Naive thymus-derived CD4-positive, alpha-beta T cell (primary cell): Measurements from ENCODE around the gene GPR3. TPM values are rescaled to one million over a fixed set of nuclear protein-coding genes. Genes with fewer than 3 reads are reported as not detected.

Experiments
- ATAC-seq: fragments of 150-1000 bp; cut with Tn5 transposase; 2 replicates; pipeline ENCODE4 v1.10.0; 2021; ENCODE audit warnings: mild to moderate bottlenecking, moderate library complexity
- CTCF ChIA-PET: fragments of 350-600 bp; sonication (Branson Sonifier 250); formaldehyde crosslinking; loops from one replicate; lab custom pipeline; 2021; ENCODE audit warnings: antibody characterized with exemption; lab: Charles Lee
- POLR2A ChIA-PET: fragments of 350-600 bp; sonication (Branson Sonifier 250); formaldehyde crosslinking; loops from one replicate; lab custom pipeline; 2021; ENCODE audit warnings: antibody characterized with exemption, inconsistent platforms; lab: Charles Lee
- DNase-seq, 9 donors: peaks; one replicate each; pipeline versions ENCODE4 v3.0.0 to v3.0.0-alpha.2; 2020 to 2022; ENCODE audit warnings: mixed read lengths in 1 of 9
- H3K27ac ChIP-seq: one replicate; pipeline ENCODE4 v1.7.0; 2013; ENCODE audit warnings: mild to moderate bottlenecking, low read depth, low read length, moderate library complexity
- H3K27me3 ChIP-seq, 2 donors: one replicate each; pipeline ENCODE4 v1.7.0; 2013; ENCODE audit warnings: low read length in 2 of 2, mild to moderate bottlenecking in 2 of 2, moderate library complexity in 2 of 2; ENCODE audit not compliant: control insufficient read depth in 2 of 2, insufficient read depth in 2 of 2
- H3K36me3 ChIP-seq, 3 experiments: 1 replicate in 2 of 3; 2 replicates in 1 of 3; pipeline ENCODE4 v1.7.0; 2013; ENCODE audit warnings: low read length in 3 of 3, mild to moderate bottlenecking in 3 of 3, moderate library complexity in 1 of 3; ENCODE audit not compliant: insufficient read depth in 3 of 3, control insufficient read depth in 2 of 3
- H3K4me1 ChIP-seq, 2 donors: one replicate each; pipeline ENCODE4 v1.7.0; 2013; ENCODE audit warnings: low read length in 2 of 2, mild to moderate bottlenecking in 2 of 2, moderate library complexity in 1 of 2; ENCODE audit not compliant: control insufficient read depth in 2 of 2, insufficient read depth in 2 of 2
- H3K4me3 ChIP-seq: 2 replicates; pipeline ENCODE4 v1.7.0; 2013; ENCODE audit warnings: mild to moderate bottlenecking, low read length
- H3K9me3 ChIP-seq, 3 experiments: 1 replicate in 2 of 3; 2 replicates in 1 of 3; pipeline ENCODE4 v1.7.0; 2013; ENCODE audit warnings: low read length in 3 of 3; ENCODE audit not compliant: control insufficient read depth in 2 of 3
- H3K27ac Mint-ChIP-seq, 9 donors: one replicate each; pipeline ENCODE4 v1.8.0; 2020 to 2022; ENCODE audit warnings: mixed read lengths in 9 of 9, mild to moderate bottlenecking in 8 of 9, moderate library complexity in 5 of 9, inconsistent platforms in 2 of 9
- H3K27me3 Mint-ChIP-seq, 5 donors: one replicate each; pipeline ENCODE4 v1.8.0; 2021 to 2022; ENCODE audit warnings: mixed read lengths in 5 of 5, mild to moderate bottlenecking in 1 of 5
- H3K36me3 Mint-ChIP-seq, 5 donors: one replicate each; pipeline ENCODE4 v1.8.0; 2020 to 2022; ENCODE audit warnings: mixed read lengths in 5 of 5, mild to moderate bottlenecking in 3 of 5, inconsistent platforms in 1 of 5
- H3K4me1 Mint-ChIP-seq, 7 donors: one replicate each; pipeline ENCODE4 v1.8.0; 2020 to 2022; ENCODE audit warnings: mixed read lengths in 7 of 7, mild to moderate bottlenecking in 3 of 7, inconsistent platforms in 1 of 7
- H3K4me3 Mint-ChIP-seq, 10 donors: one replicate each; pipeline ENCODE4 v1.8.0; 2020 to 2022; ENCODE audit warnings: mild to moderate bottlenecking in 10 of 10, mixed read lengths in 10 of 10, moderate library complexity in 6 of 10, inconsistent platforms in 2 of 10
- H3K9me3 Mint-ChIP-seq, 11 donors: one replicate each; pipeline ENCODE4 v1.8.0; 2020 to 2022; ENCODE audit warnings: mixed read lengths in 11 of 11, mild to moderate bottlenecking in 4 of 11, inconsistent platforms in 1 of 11, moderate library complexity in 1 of 11
- intact Hi-C, 2 donors: fragments of 100-400 bp; cut with micrococcal nuclease; formaldehyde crosslinking; loops; one replicate each; pipeline ENCODE4 v1.15.1; 2023
- polyA plus RNA-seq, 2 donors: library from polyadenylated mRNA; unstranded; fragments of 300-500 nt; fragmentation: Illumina TruSeq; gene quantifications; one replicate each; pipeline ENCODE4 v1.2.3, GENCODE V29; 2021
- total RNA-seq, 6 experiments: library from RNA in 5 of 6; stranded (reverse) in 5 of 6; gene quantifications; 1 replicate in 5 of 6; 2 replicates in 1 of 6; pipeline ENCODE4 v1.2.3 and lab custom pipeline; 2021 to 2026

Gene GPR3
- total and polyA plus RNA-seq, 7 experiments from 2014 or later = 0.09 to 0.93 (median 0.24) TPM; not detected in 2

GRCh38 chr1:27346991-27347624, 45.3 kb upstream of the GPR3 start:
- intact Hi-C loops = no loop called here
- POLR2A ChIA-PET = interaction anchor here (0.7 to 7.2 kb wide), 3 partner anchors 8 to 19 kb away, joined by 3 to 111 read pairs (median 3); no protein-coding TSS in a partner anchor
- Mint-ChIP-seq H3K4me1 (peaks cover 5 to 43% (median 40%) of the 10 kb centered on the region in 7 donors), H3K27ac (peak overlapping the region in 4 of 9 donors; percentile 28 to 70 (median 64)), H3K9me3 (no peaks in the 10 kb centered on the region), H3K27me3 (no peaks in the 10 kb centered on the region), H3K4me3 (peak overlapping the region in 2 of 10 donors; percentile 19 to 37), H3K36me3 (peaks cover 4 to 29% (median 9%) of the 10 kb centered on the region in 5 donors)
- Histone ChIP-seq H3K9me3 (no peaks in the 10 kb centered on the region), H3K36me3 (peaks cover 0 to 52% (median 8%) of the 10 kb centered on the region in 3 experiments), H3K4me3 (no peak overlapping the region), H3K4me1 (peaks cover 0 to 18% of the 10 kb centered on the region in 2 donors), H3K27ac (peak overlapping the region; percentile 22), H3K27me3 (no peaks in the 10 kb centered on the region)
- ATAC-seq = no peak
- CTCF ChIA-PET = interaction anchor here (1.2 to 3.3 kb wide), 2 partner anchors 9 to 14 kb away, joined by 4 to 21 read pairs; no protein-coding TSS in a partner anchor
- DNase-seq = no peak

- peak overlapping the region; percentile 50 for H3K4me3 ChIP-seq
- peak overlapping the region; percentile 19 to 74 (median 62) for H3K4me3 Mint-ChIP-seq
- ATAC-seq (peak; percentile 88), DNase-seq (peak in 3 of 9 donors; percentile 26 to 38 (median 36))
- ChIA-PET POLR2A (interaction anchor here (0.7 to 1.3 kb wide), 3 partner anchors 11 to 26 kb away, joined by 3 to 5 read pairs (median 3); no protein-coding TSS in a partner anchor), CTCF (interaction anchor here (1.6 to 1.7 kb wide), 2 partner anchors 8 to 17 kb away, joined by 7 to 8 read pairs; no protein-coding TSS in a partner anchor)
- no peaks in the 10 kb centered on the region for H3K27me3 ChIP-seq
- H3K4me1 Mint-ChIP-seq = peaks cover 5 to 32% (median 29%) of the 10 kb centered on the region in 7 donors
- peaks cover 4 to 18% (median 6%) of the 10 kb centered on the region in 5 donors for H3K36me3 Mint-ChIP-seq
- H3K36me3 ChIP-seq = peaks cover 0 to 52% (median 8%) of the 10 kb centered on the region in 3 experiments
- peak overlapping the region; percentile 70 for H3K27ac ChIP-seq
- peaks cover 0 to 14% of the 10 kb centered on the region in 2 donors for H3K4me1 ChIP-seq
- intact Hi-C loops = loop anchor here in 1 of 2 donors (1.0 kb wide), 1 partner anchor 8 kb away; no protein-coding TSS in a partner anchor
- H3K9me3 ChIP-seq = no peaks in the 10 kb centered on the region
- H3K27me3 Mint-ChIP-seq = no peaks in the 10 kb centered on the region
- no peaks in the 10 kb centered on the region for H3K9me3 Mint-ChIP-seq
- peak overlapping the region in 4 of 9 donors; percentile 42 to 62 (median 52) for H3K27ac Mint-ChIP-seq
These were observed 43.3 kb upstream of the GPR3 start for GRCh38 chr1:27348861-27349783.

GRCh38 chr1:27349784-27350662, 42.4 kb upstream of the GPR3 start:
- Mint-ChIP-seq H3K9me3 (no peaks in the 10 kb centered on the region), H3K27me3 (no peaks in the 10 kb centered on the region), H3K4me1 (peaks cover 5 to 28% (median 23%) of the 10 kb centered on the region in 7 donors), H3K4me3 (peak overlapping the region in 1 of 10 donors; percentile 69), H3K36me3 (peaks cover 4 to 14% (median 6%) of the 10 kb centered on the region in 5 donors), H3K27ac (no peak overlapping the region)
- intact Hi-C loops = loop anchor here in 1 of 2 donors (1.0 kb wide), 1 partner anchor 9 kb away; no protein-coding TSS in a partner anchor
- peak overlapping the region; percentile 70 for H3K27ac ChIP-seq
- H3K4me3 ChIP-seq = no peak overlapping the region
- no peaks in the 10 kb centered on the region for H3K27me3 ChIP-seq
- no peaks in the 10 kb centered on the region for H3K9me3 ChIP-seq
- no peak for DNase-seq
- ChIA-PET CTCF (interaction anchor here (1.7 kb wide), 1 partner anchor 18 kb away, joined by 8 read pairs; no protein-coding TSS in a partner anchor), POLR2A (interaction anchor here (0.7 to 1.3 kb wide), 4 partner anchors 9 to 27 kb away, joined by 3 to 5 read pairs (median 3); partner anchors contain the start of gene SYTL1)
- peaks cover 0 to 49% (median 8%) of the 10 kb centered on the region in 3 experiments for H3K36me3 ChIP-seq
- H3K4me1 ChIP-seq = peaks cover 0 to 7% of the 10 kb centered on the region in 2 donors
- peak; percentile 79 for ATAC-seq

GRCh38 chr1:27350663-27351540, 41.5 kb upstream of the GPR3 start:
- intact Hi-C loops = no loop called here
- H3K9me3 ChIP-seq = no peaks in the 10 kb centered on the region
- ChIA-PET CTCF (interaction anchor here (1.0 to 1.7 kb wide), 2 partner anchors 19 to 28 kb away, joined by 3 to 8 read pairs; no protein-coding TSS in a partner anchor), POLR2A (interaction anchor here (0.8 to 9.2 kb wide), 3 partner anchors 7 to 17 kb away, joined by 3 to 111 read pairs (median 3); partner anchors contain the start of gene SYTL1)
- ATAC-seq = no peak
- H3K27me3 Mint-ChIP-seq = no peaks in the 10 kb centered on the region
- peaks cover 6 to 9% of the 10 kb centered on the region in 2 donors for H3K4me1 ChIP-seq
- DNase-seq = no peak
- H3K27ac Mint-ChIP-seq = peak overlapping the region in 2 of 9 donors; percentile 17 to 51
- peaks cover 12 to 31% (median 27%) of the 10 kb centered on the region in 7 donors for H3K4me1 Mint-ChIP-seq
- H3K4me3 ChIP-seq = no peak overlapping the region
- peaks cover 4 to 16% (median 6%) of the 10 kb centered on the region in 5 donors for H3K36me3 Mint-ChIP-seq
- H3K27me3 ChIP-seq = no peaks in the 10 kb centered on the region
- H3K4me3 Mint-ChIP-seq = peak overlapping the region in 1 of 10 donors; percentile 18
- peaks cover 0 to 44% (median 8%) of the 10 kb centered on the region in 3 experiments for H3K36me3 ChIP-seq
- H3K27ac ChIP-seq = no peak overlapping the region
- H3K9me3 Mint-ChIP-seq = no peaks in the 10 kb centered on the region

GRCh38 chr1:27351541-27352107, 40.8 kb upstream of the GPR3 start:
- peaks cover 0 to 39% (median 8%) of the 10 kb centered on the region in 3 experiments for H3K36me3 ChIP-seq
- H3K27ac ChIP-seq = no peak overlapping the region
- intact Hi-C loops = no loop called here
- ATAC-seq (no peak), DNase-seq (no peak)
- Mint-ChIP-seq H3K36me3 (peaks cover 0 to 12% (median 3%) of the 10 kb centered on the region in 5 donors), H3K27me3 (no peaks in the 10 kb centered on the region), H3K4me3 (no peak overlapping the region), H3K27ac (peak overlapping the region in 5 of 9 donors; percentile 14 to 74 (median 41)), H3K4me1 (peaks cover 7 to 32% (median 25%) of the 10 kb centered on the region in 7 donors), H3K9me3 (no peaks in the 10 kb centered on the region)
- H3K4me3 ChIP-seq = no peak overlapping the region
- H3K9me3 ChIP-seq = no peaks in the 10 kb centered on the region
- H3K27me3 ChIP-seq = no peaks in the 10 kb centered on the region
- H3K4me1 ChIP-seq = peaks cover 11 to 17% of the 10 kb centered on the region in 2 donors
- POLR2A ChIA-PET = interaction anchor here (0.8 to 9.2 kb wide), 2 partner anchors 7 to 18 kb away, joined by 3 to 111 read pairs; partner anchors contain the start of gene SYTL1
- CTCF ChIA-PET = interaction anchor here (1.0 kb wide), 1 partner anchor 28 kb away, joined by 3 read pairs; no protein-coding TSS in a partner anchor
